ENCODE measurements around the gene MRPS25.

Gene MRPS25

DNA sequence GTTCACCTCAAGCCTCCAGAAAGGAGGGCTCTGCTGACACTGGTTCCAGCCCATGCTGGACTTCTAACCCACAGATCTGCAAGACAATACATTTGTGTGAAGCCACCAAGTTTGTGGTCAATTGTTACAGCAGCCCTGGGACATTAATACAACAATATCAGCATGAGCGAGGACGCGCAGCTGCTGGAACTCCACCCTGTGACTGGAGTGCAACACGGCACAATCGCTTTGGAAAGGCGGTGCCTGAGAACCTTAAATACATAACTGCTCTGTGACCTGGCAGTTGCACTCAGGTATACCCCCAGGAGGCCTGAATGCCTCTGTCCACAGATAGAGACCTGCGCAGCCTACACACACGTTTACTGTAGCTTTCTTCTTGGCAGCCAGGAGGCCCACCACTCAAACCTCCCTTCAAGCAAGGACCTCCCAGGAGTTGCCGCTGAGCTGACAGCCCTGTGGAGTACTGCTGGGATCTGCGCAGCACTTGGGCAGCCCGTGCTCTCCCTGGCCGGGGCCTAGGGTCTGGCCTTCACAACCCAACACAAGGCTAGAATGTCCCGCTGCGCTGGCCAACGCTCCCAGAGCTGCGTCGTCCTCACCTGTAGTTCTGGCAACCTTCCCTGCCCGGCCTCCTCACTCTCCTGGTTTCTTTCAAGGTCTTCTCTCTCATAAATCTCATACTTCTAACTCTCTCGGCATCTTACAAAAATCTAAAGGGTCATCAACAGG lies 8.3 kb downstream of the MRPS25 start:
- Histone ChIP-seq H3K36me3 (peaks cover 59% of the 10 kb centered on the region), H3K9me3 (ENCODE audit: severe bottlenecking) (no peaks in the 10 kb centered on the region), H3K4me3 (ENCODE audit: low read depth, low read length) (no peak overlapping the region), H3K27ac (no peak overlapping the region), H3K27me3 (ENCODE audit: insufficient read depth, low read depth, severe bottlenecking) (no peaks in the 10 kb centered on the region)
- TF ChIP-seq, protein P1, sequence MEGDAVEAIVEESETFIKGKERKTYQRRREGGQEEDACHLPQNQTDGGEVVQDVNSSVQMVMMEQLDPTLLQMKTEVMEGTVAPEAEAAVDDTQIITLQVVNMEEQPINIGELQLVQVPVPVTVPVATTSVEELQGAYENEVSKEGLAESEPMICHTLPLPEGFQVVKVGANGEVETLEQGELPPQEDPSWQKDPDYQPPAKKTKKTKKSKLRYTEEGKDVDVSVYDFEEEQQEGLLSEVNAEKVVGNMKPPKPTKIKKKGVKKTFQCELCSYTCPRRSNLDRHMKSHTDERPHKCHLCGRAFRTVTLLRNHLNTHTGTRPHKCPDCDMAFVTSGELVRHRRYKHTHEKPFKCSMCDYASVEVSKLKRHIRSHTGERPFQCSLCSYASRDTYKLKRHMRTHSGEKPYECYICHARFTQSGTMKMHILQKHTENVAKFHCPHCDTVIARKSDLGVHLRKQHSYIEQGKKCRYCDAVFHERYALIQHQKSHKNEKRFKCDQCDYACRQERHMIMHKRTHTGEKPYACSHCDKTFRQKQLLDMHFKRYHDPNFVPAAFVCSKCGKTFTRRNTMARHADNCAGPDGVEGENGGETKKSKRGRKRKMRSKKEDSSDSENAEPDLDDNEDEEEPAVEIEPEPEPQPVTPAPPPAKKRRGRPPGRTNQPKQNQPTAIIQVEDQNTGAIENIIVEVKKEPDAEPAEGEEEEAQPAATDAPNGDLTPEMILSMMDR (IDR thresholded peaks at IDR 0.05; ENCODE audit: low read depth, low read length): no peak
- DNase-seq: no peak

DNA sequence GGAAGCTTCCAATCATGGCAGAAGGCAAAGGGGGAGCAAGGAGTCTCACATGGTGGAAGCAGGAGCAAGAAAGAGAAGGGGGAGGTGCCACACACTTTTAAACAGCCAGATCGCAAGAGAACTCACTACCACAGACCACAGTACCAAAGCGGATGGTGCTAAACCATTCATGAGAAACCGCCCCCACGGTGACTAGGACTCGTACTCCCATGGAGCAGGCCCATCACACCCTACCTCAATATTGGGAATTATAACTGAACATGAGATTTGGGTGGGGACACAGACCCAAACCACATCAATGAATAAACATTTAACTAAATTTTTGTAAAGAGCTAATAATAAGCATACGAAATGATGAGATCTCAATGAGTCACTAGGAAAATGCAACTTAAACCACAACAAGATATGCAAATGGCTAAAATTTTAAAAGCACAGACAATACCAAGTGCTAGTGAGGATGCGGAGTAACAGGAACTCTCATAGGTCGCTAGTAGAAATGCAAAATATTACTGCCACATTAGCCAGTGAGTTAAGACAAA lies 10.0 kb downstream of the MRPS25 start:
- H3K9me3 ChIP-seq (ENCODE audit: severe bottlenecking): no peaks in the 10 kb centered on the region
- no peak for DNase-seq
- TF ChIP-seq, protein P1 (IDR thresholded peaks at IDR 0.05; ENCODE audit: low read depth, low read length): no peak
- peaks cover 76% of the 10 kb centered on the region for H3K36me3 ChIP-seq
- no peak overlapping the region for H3K27ac ChIP-seq
- H3K27me3 ChIP-seq (ENCODE audit: insufficient read depth, low read depth, severe bottlenecking): no peaks in the 10 kb centered on the region
- H3K4me3 ChIP-seq (ENCODE audit: low read depth, low read length): no peak overlapping the region

DNA sequence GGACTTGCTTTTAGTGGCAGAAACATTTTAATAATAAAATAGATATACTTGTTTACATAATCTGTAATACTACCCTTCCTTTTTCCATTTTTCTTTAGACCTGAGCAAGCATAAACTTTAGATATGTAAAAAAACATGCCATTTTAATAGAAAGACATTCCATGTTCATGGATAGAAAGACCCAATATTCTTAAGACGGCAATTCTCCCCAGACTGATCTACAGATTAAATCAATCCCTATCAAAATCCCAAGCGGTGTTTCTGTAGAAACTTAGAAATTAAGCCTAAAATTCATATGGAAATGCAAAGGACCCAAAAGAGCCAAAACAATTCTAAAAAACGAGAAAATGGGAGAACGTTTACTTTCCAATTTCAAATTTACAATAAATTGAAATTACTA lies 11.6 kb downstream of the MRPS25 start:
- TF ChIP-seq, protein P1 (IDR thresholded peaks at IDR 0.05; ENCODE audit: low read depth, low read length): no peak
- Histone ChIP-seq H3K27me3 (ENCODE audit: insufficient read depth, low read depth, severe bottlenecking) (no peaks in the 10 kb centered on the region), H3K9me3 (ENCODE audit: severe bottlenecking) (no peaks in the 10 kb centered on the region), H3K36me3 (peaks cover 82% of the 10 kb centered on the region), H3K4me3 (ENCODE audit: low read depth, low read length) (no peak overlapping the region), H3K27ac (no peak overlapping the region)
- no peak for DNase-seq

DNA sequence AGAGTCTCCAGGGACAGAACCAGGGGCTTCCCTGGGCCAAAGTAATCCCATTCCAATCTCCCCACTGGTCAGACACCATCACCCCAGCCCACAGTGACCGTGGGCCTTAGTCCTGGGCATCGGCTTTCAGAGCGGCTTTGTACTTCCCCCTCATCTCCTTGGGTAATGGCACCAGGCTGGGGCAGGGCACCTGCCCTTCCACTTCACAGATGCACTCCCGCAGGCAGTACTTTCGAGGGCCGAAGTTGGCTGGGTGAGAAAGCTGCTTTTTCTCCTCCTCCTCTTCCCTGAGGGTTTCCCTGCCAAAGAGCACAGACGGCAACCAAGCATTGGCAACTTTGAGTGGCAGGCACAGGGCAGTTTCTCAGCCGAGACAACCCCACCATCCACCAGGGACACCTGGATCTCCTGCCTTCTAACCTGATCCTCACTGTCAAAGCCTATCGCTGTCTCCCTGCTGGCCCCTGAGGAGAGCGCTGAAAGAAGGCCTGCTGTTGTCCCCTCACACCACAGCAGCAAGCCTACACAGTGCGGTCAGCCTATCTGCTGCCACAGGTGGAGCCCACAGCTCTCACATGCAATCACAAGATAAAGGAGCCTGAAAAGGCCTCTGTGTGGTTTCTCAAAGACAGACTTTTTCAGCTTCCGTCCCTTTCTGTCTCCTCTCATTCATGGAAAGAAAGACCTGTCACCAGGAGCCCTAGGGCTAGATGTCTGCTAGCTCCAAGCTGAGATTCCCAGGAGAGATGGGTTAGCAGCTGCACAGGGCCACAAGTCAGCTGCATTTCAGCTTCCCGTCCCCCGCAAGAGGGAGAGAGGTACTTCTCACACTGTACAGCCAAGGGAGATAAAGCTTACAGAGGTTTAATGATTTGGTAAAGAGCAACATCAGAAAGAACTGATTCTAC lies 12.5 kb downstream of the MRPS25 start:
- Histone ChIP-seq H3K9me3 (ENCODE audit: severe bottlenecking) (no peaks in the 10 kb centered on the region), H3K27me3 (ENCODE audit: insufficient read depth, low read depth, severe bottlenecking) (no peaks in the 10 kb centered on the region), H3K4me3 (ENCODE audit: low read depth, low read length) (no peak overlapping the region), H3K36me3 (peaks cover 83% of the 10 kb centered on the region), H3K27ac (no peak overlapping the region)
- no peak for DNase-seq
- TF ChIP-seq, protein P1 (IDR thresholded peaks at IDR 0.05; ENCODE audit: low read depth, low read length): no peak

DNA sequence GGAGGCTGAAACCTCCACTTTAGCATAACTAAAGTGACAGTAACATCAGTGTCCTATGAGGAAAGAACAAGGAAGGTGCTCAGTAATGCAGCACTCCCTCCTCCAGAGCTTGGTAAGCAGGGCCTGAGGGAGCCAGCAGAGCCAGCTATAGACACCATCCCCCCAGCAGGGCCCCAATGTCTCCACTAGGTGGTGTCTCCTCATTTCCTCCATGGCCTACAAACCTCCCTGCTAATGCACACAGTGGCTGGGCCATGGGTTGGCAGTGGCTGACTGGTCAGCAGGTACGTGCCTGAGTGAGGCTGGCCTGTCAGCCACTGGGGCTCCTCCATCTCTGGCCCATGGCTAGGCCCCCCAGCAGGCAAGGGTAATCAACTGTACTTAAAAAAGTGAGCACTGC lies 13.6 kb downstream of the MRPS25 start:
- no peaks in the 10 kb centered on the region for H3K27me3 ChIP-seq (ENCODE audit: insufficient read depth, low read depth, severe bottlenecking)
- H3K27ac ChIP-seq: no peak overlapping the region
- DNase-seq: peak; percentile 74
- TF ChIP-seq, protein P1 (IDR thresholded peaks at IDR 0.05; ENCODE audit: low read depth, low read length): peak; percentile 94
- peaks cover 83% of the 10 kb centered on the region for H3K36me3 ChIP-seq
- no peaks in the 10 kb centered on the region for H3K9me3 ChIP-seq (ENCODE audit: severe bottlenecking)
- no peak overlapping the region for H3K4me3 ChIP-seq (ENCODE audit: low read depth, low read length)
